ENCODE measurements around the gene ANKRD33B.

ANKRD33B gene

GRCh38 chr5:10579536-10580521 lies 16.0 kb downstream of the ANKRD33B start:
- no peak for DNase-seq (ENCODE audit: low read depth)

DNA sequence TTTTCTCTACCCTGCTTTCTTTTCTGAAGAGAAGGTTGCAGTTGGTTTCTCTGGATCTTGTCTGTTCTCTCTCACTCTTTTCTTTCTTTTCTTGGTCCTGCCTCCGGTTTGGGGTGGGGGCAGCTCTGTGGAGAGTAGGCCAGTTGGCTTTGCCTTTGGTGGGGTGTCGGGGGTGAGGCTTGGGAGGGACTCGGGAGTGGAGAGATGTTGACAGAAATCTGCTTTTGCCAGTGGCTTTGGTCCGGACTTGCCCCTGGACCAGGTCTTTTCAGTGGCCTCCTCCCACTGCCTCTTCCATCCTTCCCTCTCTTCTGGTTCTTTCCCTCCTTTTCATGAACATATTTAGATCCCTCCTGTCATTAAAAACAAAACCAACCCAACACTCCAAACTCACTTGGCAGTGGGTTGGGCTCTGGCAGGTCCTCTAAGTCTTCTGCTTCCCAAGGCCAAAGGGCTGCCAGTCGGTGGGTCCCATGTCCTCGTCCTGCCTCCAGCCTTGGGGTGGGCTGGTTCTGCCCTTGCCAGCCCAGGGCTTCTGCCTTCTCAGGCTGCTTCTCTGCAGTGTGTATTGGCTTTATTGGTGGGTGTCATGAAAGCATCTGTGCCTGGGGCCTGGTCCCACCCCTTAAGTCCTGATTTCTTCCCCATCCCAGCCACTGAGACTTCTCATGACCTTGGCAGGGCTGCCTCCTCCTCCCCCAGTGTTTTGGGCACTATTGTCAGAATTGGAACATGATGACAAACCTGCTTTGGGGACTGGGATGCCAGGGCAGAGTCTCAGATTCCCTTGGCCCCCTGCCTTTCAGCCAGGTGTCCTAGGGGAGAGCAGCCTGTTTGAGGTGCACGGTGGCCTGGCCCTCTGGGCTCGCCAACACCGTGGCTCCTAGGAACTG lies 16.9 kb downstream of the ANKRD33B start:
- DNase-seq (ENCODE audit: low read depth), result no peak

- no peak for DNase-seq (ENCODE audit: low read depth)
These were observed 17.5 kb downstream of the ANKRD33B start for GRCh38 chr5:10581424-10581748.

DNA sequence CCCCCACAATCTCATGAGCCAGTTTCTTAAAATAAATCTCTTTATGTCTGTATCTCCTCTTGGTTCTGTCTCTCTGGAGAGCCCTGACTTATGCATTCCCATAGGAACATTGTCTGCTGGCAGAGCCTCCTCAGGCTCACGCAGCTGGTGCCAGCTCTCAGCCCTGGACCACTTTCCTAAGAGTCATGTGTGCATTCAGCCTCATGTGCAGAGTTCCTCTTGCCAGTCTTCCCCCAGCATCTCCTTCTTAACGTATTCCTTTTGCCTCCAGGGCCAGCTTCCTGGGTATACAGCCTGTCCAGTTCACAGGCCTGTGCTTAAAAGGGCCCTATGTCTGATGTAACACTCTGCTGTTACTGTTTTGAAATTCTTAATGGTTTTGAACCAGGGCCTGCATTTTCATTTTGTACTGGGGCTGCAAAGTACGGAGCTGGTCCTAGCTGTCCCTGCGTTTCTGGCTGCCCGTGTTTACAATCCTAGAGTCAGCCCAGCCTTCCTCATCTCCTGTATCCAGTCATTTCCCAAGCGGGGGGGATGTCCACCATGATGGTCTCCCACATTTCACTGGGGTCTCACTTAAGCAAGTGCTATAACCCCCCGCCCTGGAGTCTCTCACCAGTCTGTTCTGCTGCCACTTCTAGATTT lies 18.1 kb downstream of the ANKRD33B start:
- no peak for DNase-seq (ENCODE audit: low read depth)

- DNase-seq (ENCODE audit: low read depth), result no peak
These were observed 18.6 kb downstream of the ANKRD33B start for GRCh38 chr5:10582512-10582897.

DNA sequence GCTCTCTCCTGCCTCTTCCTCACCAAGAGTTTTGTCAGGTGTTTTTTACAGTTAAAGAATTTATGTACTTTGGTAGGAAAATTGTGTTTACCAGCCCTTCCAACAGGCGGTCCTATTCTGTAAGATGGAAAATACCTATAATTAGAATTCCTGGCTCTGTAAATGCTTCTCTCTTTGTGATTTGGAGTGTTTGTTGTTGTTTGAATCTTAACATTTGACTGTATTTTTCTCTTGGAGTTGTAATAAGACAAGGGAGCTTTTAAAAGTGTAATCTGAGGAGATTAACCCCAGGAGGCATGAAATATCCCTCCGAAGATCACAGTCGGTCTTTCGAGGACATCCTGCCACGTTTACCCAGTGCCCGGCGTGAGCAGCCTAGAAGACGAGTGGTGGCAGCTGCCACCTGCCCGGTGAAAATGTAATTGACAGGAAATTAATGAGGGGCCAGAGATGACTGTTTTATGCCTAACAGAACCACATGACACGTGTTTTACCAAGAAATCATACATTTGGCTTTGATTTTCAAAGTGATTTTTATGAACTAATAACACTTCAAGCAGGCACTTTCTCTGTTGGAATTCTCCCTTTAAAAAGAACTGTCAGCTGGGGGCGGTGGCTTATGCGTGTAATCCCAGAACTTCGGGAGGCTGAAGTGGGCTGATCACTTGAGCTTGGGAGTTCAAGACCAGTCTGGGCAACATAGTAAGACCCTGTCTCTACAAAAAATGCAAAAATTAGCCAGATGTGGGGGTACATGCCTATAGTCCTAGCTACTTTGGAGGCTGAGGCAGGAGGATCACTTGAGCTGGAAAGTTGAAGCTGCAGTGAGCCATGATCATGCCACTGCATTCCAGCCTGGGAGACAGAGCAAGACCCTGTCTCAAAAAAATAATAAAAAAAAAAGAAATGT lies 20.0 kb downstream of the ANKRD33B start:
- DNase-seq (ENCODE audit: low read depth), result no peak

DNA sequence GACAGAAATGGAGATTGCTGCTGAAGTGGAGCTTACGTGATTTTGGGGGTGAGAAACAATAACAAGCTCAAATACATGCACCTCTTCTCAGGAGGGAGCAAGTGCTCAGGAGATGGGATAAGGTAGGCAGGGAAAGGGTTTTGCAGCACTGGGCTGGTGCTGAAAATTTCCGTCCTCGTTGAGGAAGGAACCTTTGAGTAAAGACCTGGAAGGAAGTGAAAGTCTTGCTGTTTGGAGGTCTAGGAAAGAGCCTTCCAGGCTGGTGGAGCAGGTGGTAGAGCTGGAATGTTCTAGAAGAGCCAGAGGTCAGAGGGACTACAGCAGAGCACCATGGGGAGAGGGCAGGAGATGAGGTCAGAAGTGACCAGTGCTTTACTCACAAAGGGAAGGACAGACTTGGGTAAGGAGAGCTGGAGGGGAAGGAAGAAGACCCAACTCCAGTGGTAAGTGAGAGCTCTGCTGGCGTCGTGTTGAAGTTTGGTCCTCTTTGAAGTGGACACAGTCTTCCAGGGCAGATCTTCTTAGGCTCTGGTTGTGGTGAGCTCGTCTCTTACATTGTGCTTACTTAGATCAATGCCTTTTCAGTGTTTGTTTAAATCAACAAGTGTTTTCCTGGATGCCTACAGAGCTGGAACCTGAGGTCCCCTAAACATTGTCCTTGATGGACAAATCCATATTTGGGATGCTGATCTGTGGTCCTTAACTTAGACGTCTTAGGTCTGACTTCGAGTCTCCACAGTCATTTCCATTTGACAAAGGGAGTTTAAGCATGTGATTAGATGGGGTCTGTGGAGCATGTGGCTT lies 21.0 kb downstream of the ANKRD33B start:
- DNase-seq (ENCODE audit: low read depth), result no peak

DNA sequence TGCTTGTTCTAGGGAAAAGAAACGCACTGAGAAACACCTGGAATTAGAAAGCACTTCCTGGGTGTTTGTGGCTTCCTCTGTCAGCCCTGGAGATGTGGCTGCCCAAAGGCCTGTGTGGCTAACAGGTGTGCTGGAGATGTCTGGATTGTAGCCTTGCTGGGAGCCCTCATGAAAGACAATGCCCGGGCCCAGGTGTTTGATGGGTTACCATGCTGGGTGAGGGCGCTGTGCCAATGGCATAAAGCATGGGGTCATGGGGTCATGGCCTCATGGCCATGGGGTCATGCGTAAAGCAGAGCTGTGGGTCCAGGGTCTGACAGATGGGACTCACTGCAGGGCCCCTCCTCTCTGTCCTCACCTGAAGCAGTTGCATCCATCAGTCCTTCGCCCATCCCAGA lies 21.6 kb downstream of the ANKRD33B start:
- no peak for DNase-seq (ENCODE audit: low read depth)

GRCh38 chr5:10586008-10586407 lies 22.1 kb downstream of the ANKRD33B start:
- no peak for DNase-seq (ENCODE audit: low read depth)

DNA sequence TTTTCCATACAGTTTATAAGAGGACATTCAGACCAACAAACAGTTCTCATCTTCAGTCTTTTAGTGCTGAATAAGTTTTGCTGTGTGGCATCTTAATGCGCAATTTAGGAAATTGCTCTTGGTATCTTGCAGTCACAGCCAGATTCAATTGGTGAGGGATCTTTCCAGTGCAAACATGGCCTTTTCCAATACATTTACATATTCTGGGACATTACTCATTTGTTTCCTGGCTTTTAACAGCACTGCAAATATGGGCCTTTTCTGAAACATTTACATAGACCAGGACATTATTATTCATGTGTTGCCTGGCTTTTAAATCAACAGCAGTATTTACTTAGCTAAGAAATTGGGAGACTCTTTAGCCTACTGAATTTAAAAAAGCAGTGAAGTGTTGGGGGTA lies 22.7 kb downstream of the ANKRD33B start:
- no peak for DNase-seq (ENCODE audit: low read depth)

GRCh38 chr5:10588109-10588775 lies 24.4 kb downstream of the ANKRD33B start:
- no peak for DNase-seq (ENCODE audit: low read depth)

DNA sequence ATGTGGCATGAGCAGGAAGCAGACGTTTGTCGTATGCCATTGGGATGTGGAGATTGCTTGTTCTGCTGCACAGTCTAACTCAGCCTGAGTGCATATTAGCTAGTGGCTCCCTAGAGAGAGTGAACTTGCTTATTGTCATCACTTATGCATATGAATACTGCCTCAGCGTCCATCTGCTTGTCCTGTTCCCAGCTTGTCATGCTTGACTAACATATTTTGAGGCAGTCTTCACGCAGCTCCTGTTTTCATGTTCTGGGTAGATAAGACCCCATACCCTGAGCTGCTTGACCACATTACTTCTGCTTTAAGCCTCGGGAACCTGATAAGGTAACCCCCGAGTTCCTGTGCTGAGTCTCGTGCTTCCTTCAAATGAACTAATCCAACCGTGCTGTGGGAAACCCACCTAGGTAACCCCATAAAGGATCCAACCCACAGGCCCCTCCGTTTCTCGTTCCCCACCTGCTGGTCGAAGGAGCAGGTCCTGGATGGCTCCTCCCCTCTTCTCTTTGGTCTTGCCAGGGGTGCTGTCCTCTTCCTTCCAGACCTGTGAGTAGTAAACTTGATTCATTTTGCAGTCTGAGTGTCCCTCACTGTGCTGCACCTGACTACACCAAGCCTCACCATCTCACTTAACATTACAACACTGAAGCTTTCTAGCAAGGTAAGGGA lies 25.0 kb downstream of the ANKRD33B start:
- no peak for DNase-seq (ENCODE audit: low read depth)

DNA sequence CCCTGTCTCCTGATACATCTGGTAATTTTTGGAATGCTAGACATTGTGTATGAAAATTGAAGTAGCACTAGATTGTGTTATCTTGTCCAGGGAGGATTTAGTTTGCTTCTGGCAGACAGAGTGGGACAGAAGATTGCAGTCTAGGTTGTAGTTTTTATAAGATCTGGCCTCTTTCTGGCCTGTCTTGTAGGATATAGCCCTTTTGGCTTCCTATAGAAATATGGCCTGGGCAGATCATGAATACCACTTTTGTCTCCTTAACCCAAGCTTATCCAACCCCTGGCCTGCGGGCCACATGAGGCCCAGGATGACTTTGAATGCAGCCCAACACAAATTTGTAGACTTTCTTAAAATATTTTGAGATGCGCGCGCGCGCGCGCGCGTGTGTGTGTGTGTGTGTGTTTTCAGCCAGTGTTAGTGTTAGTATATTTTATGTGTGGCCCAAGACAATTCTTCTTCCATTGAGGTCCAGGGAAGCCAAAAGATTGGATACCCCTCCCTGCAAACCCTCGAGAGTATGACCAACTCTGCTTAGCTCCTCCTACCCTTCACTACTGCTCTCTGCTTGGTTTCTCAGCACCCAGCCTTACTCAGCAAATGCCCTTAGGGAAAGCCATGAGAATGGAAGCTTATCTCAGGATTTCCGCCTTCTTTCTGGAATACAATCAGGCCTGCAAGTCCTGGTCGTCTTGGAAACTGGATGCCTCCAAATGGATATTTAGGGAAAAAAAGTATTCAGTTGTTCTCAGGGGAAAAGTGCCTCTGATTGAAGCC lies 26.5 kb downstream of the ANKRD33B start:
- DNase-seq (ENCODE audit: low read depth), result no peak

GRCh38 chr5:10591159-10591558 lies 27.3 kb downstream of the ANKRD33B start:
- no peak for DNase-seq (ENCODE audit: low read depth)

GRCh38 chr5:10591966-10592365 lies 28.1 kb downstream of the ANKRD33B start:
- no peak for DNase-seq (ENCODE audit: low read depth)

DNA sequence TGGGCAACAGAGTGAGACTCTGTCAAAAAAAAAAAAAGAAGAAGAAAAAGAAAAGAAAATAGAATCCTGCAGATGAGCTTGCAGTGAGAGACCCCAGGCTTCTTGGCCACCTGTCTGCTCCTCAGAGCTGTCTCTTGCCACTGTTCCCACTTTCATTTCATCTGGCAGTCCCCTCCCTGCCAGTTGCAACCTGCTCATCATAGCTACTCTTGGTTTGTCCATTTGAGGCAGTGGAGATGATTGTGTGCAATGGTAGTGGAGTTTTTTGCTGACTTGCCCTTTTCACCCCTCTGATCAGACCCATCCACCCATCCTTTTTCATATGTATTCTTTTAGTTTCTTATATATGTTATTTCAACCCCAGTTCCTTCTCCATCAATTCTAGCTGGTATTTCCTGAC lies 28.7 kb downstream of the ANKRD33B start:
- no peak for DNase-seq (ENCODE audit: low read depth)

DNA sequence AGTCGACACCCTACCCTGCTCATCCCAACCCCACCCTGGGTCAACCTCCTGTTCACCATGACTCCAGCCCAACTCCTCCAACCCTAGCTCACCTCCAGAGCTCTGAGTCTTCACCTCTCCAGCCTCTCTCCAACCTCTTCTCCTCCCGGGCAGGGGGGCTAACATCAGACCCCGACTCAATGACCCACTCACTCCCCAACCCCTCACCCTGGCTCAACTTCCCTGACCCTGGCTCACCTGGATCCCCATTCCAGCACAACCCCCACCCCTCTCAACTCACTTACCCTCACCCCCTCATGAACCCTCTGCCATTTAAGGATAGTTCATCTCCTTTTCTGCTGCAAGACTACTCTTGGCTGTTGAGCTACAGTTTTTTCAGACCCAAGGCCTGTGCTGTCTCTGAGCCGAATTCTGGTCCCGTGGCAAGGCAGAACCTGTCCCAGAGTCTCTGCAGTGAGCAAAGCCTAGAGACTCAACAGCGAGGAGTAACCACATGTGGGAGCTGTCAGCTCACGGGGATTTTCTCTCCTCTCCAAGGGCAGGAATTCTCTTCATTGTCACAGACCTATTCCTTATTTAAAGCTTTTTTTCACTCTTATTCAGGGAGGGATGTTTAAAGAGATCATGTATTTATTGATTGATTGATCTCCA lies 29.8 kb downstream of the ANKRD33B start:
- DNase-seq (ENCODE audit: low read depth), result no peak

DNA sequence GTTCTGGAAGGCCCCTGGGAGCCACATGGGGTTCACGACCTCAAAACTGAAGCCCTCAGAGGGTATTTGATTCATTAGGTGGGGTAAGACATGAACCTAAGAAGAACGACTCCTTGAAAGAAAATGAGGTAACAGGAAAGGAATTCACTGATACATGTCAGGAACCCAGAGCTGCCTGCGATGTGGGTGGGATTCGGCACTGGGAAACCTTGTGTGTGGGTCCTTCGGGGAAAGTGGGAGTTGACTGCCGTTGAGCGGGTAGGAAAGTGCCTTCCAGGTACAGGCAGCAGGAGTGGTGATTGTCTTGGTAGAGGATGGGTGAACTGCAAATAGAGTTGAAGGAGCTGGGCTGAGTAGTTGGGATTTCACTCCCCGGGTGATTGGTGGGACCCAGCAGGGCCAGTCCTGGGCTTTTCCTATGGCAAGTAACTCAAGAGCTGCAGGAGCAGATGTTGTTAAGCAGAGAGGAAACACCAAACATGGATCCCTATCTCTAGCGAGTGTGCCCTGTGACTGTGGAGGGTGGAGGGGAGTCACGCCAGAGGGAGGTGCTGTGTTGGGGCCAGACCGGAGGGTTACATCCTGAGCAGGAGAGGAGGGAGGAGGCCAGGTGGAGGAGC lies 30.8 kb downstream of the ANKRD33B start:
- DNase-seq (ENCODE audit: low read depth), result no peak

All from activated T-helper 9 cell treated with anti-CD3 and anti-CD28 coated beads, Interleukin-2, amount 50 U/mL, for 16 hours (primary cell).